Activated CD4-positive, CD25-positive, alpha-beta regulatory T cell treated with anti-CD3 and anti-CD28 coated beads, Interleukin-2, amount 50 U/mL, for 24 hours (primary cell): ENCODE measurements around the gene IPO4.

Experiments
- ATAC-seq, 2 donors: fragments of 150-1000 bp; cut with Tn5 transposase; one replicate each; pipeline ENCODE4 v1.10.0; 2021; ENCODE audit warnings: mild to moderate bottlenecking in 1 of 2, moderate library complexity in 1 of 2

Gene IPO4

GRCh38 chr14:24130717-24131548, 57.7 kb downstream of the IPO4 start:
- ATAC-seq, result no peak

GRCh38 chr14:24130380-24130716, 58.3 kb downstream of the IPO4 start, which contains the start of gene FITM1:
Gene FITM1 (plus strand): TSS chr14:24130659. CDS start chr14:24131564, 905 bp downstream.
- no peak for ATAC-seq
